ENCODE results near the gene CDC27.
"Not testable (repeated sequence)": the region's sequence is repeated elsewhere in the genome, so short reads cannot be mapped to it uniquely, and the experiment has no call there.

Gene CDC27

GRCh38 chr17:47218896-47219430 is 29.9 kb upstream of the CDC27 start:
- no peak for DNase-seq

GRCh38 chr17:47217279-47217678 is 28.2 kb upstream of the CDC27 start:
- DNase-seq, result not testable (repeated sequence)

- not testable (repeated sequence) for DNase-seq
These were observed 27.7 kb upstream of the CDC27 start for GRCh38 chr17:47216821-47217220.

GRCh38 chr17:47214931-47215330 is 25.8 kb upstream of the CDC27 start:
- DNase-seq, result no peak

DNA sequence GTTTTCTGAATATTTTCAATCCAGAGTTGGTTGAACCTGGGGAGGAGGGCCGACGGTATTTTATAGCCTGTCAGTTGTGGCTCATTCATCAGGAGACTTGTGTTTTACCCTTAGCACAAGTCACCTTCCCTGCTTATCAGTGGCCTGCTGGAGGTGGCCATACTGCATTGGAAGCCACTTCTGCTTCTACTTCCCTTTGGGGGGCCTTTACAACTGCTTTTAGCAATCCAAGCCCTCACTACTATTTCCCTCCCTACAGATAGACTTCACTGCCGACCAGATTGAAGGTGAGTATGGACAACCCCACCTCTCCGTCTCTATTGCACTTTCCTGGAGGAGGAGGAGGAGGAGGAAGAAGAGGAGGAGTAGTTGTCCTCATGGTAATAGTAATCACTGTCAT is 24.4 kb upstream of the CDC27 start:
- no peak for DNase-seq

GRCh38 chr17:47212458-47212857 is 23.4 kb upstream of the CDC27 start:
- no peak for DNase-seq

DNA sequence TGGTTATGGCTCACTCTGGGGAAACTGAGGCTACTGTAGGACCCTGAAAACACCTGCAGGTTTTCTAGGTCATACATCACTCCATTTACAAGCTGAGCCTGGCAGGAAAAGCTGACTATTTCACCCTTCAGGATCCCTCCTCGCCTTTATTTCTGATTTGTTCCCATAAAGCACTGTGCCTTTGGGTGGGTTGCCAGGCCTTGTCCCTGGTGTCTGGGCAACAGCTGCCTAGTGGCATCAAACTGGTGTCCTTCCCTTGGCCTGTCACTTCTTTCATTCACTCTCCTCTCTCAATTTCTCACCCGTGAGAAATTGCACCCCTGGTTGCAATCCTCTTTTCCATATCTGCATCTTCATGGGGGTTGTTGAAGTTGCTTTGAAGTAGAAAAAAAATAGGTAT is 21.7 kb upstream of the CDC27 start:
- no peak for DNase-seq

DNA sequence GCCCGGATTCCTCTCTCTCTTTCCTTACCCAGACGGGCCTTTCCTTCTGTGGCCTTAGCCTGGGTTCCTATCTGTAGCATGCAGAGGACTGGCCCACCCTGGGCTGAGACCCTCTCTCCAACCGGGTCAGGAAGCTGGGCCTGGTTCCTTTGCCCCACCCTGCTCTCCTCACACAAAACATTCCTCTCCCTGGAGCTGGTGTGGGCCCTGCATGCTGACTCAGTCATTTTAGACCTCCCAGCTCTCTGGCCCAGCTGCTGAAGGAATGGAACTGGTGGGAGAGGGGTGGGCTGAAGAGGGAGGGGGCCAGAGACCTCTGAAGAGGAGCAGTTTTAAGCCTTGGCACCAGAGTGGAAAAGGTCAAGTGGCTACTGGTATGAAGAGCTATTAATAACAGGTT is 21.0 kb upstream of the CDC27 start:
- DNase-seq, result no peak

DNA sequence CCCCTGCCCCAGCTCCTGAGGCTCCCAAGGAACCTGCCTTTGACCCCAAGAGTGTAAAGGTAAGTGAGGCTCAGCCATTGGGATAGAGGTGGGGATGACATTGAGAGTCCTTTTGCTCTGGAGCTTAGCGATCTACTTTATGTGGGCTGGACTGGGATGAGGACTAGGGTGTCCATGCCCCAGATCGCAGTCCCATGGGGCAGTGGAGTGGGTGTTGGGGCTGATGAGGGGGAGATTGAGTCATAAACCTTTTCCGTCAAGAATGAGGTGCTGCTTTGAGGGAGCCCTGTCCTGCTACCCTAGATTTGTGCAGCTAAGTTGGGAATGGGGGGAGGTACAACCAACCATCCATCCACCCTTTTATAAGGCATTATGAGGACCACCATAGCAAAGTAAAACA is 20.4 kb upstream of the CDC27 start:
- DNase-seq, result no peak

DNA sequence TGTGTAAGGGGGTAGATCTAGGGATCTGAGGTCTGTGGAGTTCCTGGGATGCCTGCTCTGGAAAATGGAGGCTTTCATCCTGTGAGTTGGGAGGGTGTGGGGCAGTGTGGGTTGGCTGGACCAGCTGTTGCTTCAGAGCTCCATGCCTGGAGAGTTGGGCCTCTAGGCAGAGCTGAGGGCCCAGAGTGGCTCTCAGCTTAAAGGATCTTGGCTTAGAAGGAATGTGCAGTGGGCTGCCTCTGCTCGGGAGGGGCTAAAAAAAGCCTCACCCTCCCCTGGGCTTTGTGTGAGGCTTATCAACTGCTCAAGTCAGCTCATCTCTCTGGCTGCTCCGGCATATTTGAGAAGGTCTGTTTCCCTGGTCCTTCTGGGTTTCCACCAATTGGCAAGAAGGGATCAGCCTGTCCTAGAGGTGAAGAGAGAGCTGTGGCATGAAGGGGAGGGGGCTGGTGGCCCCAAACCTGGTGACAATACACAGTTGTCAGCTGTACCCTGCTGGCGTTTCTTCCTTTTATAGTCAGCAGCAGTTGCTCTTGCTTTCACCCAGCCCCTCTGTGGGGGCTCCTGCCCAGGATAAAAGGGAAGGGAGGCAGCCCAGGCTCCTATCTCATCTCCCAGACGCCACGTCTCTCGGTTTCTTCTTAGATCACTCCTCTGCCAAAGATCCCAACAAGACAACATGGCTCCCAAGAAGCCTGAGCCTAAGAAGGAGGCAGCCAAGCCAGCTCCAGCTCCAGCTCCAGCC is 19.8 kb upstream of the CDC27 start, which contains the start of gene MYL4:
TSS of gene MYL4 (plus strand) at position 605 of the 745 bp plus-strand sequence. CDS start at position 680, 75 bp downstream.
- no peak for DNase-seq

DNA sequence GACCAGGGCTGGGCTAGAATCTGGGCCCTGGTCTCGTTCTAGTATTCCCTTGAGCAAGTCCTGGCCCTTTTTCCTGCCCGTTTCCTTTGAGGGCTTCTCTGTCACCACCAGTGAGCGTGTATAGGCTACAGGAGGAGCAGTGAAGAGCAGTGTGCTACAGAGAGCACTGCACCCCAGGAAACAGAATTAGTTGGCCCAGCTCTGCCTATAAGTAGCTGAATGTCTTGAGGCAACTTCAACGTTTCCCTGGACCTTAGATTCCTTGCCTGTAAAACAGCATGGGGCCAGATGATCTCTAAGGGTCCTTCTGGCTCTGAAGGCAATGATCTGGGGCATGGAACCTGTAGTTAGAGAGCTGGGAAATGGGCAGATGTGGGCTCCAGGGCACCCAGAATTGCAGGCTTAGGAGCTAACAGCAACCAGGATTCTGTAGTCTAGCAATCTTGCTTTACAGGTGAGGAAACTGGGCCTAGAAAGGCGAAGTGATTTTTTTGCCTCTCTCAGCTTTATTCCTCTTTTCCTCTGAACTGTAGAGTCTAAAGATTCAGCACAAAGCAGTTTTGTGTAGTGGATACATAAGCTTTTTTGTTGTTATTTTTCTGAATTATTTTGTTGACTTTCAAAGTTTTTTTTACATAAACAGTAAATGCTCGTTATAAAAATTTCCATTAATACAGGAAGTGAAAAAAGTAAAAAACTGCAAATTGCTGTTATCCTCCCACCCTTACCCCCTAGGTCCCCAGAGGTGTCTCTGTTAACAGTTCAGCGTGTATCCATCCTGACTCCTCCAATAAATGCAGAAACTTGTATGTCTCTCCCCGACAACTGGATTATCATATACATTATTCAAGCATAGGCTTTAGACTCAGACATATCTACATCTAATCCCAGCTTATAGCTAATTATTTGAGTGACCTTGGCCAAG is 18.3 kb upstream of the CDC27 start:
- DNase-seq, result no peak

DNA sequence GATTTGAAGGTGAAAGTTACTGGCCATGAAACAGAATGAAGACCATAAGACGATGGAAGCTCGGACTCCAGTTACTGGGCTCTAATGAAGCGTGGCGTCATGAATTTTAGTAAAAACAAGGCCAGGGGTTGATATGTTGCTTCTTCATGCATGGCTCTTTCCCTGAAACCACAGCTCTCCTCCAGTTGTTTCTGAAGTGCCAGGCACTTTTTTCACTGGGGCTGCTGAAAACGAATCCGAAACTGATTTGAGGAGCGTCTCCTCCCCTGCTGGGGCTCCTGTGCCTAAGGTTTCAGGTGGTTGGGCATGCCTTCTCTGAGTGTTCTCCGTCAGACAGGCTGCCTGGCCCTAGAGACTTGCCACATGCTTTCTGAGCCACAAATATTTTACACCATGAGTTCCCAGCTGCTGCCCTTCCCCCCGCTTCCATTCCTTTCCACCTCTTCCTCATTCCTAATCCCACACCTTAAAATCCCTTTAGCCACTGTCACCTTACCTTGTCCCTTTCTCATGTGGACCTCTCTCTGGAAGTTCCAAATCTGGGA is 16.4 kb upstream of the CDC27 start:
- no peak for DNase-seq

- DNase-seq, result no peak
These were observed 15.8 kb upstream of the CDC27 start for GRCh38 chr17:47204722-47205418.

GRCh38 chr17:47203984-47204721 is 15.1 kb upstream of the CDC27 start:
- no peak for DNase-seq

DNA sequence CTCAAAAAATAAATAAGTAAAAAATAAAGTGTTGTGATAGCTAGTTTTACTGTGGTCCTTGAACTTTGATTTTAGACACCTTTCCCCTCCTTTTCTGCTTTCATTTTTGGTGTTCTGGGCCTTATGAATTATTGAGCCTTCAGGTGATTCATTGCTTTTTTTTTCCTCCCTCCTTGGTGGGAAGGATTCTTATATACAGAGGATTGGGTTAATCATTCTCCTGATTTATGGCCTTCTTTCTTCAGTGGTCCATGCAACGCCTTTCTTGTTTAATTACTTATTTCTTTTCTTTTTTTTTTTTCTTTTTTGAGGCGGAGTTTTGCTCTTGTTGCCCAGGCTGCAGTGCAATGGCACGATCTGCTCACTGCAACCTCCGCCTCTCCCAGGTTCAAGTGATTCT is 12.1 kb upstream of the CDC27 start:
- no peak for DNase-seq

DNA sequence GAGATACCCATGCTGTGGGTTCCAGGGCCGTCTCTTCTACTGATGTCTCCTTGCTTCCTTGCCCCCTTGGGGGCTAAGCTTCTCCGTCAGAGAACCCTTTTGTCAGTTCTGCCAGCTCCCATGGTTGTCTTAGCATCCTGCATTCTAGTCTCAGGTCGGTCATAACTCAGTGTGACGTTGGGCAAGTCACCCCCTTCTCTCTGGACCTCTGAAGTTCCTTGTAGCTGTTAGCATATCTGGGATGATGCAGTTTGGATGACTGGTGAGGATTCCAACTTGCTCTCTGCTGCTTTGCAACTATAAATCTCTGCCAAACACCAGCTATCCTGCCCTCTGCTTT is 11.2 kb upstream of the CDC27 start:
- DNase-seq, result no peak

DNA sequence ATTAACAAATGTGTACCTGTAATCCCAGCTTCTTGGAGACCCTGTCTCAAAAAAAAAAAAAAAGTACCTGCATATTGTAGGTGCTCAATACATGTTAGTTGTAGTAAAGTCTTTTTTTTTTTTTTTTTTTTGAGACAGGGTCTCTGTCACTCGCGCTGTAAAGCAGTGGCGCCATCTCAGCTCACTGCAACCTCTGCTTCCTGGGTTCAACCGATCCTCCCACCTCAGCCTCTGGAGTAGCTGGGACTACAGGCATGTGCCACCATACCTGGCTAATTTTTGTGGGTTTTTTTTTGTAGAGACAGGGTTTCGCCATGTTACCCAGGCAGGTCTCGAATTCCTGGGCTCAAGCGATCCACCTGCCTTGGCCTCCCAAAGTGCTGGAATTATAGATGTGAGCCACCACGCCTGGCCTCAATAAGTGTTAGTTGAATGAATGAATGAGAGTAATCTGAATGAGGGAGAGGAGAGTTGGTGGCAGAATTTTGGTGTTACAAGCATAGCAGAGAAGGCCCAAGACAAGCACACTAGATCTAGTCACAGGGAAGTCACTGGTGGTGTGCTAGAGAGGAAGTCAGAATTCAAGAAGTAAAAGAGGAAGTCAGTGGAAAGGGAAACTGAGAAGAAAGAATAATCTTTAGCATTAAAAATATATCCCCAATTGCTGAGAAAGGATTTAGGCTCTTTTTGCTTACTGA is 10.7 kb upstream of the CDC27 start:
- no peak for DNase-seq

DNA sequence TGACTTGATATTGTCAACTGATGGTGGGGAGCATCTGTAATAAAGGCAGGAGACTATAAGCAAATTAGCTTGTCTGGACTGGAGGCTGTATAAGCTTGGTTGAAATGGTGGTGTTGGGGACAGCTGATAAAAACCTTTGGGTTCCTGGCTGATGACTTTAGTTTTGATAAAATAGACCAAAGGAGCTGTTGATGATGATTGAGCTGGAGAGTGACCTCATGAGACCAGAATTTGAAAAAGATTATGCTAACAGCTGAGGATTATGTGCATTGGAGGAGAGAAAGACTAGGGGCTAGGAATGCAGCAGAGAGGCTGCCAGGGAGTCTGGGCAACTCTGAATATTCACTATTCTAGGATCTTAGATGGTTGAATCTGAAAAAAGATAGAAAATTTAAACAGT is 8.7 kb upstream of the CDC27 start:
- DNase-seq, result no peak

DNA sequence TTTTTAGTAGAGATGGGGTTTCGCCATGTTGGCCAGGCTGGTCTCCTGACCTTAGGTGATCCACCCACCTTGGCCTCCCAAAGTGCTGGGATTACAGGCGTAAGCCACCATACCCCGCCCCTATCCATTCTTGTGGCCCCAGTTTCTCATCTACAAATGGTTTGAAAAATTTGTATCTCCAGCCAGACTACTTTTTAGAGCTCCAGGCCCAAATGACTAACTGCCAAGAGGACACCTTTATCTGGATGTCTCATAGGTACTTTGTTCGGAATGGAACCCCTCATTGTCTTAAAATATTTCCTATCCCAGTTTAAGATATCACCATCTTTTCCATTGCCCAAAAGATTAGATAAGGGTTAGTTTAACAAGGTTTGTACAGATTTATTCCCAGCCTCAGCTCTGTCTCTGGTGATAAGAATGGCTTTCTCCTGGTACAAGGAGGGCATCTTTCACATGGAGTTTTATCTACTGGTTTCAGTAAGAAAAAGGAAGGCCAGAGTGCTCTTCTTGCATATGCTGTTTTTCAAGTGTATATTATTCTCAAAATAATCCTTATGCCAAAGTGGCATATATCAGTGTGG is 4.9 kb upstream of the CDC27 start:
- DNase-seq, result no peak

GRCh38 chr17:47192554-47192953 is 3.5 kb upstream of the CDC27 start:
- no peak for DNase-seq

DNA sequence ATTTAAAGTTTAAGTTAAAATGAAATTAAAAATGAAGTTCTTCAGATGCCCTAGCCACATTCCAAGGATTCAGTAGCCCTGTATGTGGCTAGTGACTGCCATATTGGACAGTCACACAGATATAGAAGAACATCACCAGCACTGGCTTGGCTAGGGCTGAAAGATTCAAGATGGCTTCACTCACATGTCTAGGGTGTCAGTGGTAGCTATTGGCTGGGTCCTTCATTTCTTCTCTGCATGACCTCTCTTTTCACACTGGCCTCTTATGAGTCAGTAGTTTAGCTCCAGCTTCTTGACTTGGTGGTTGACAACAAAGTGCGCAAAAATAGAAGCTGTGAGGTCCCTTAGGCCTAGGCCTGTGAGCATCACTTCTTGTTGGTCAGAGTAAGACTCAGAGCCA is 1.7 kb upstream of the CDC27 start:
- no peak for DNase-seq

Measured in SW 1271 (cell line).